Measurements from ENCODE around the gene CLASRP.
A peak's percentile ranks its signal among the peaks of the same experiment; 100 is the strongest.

CLASRP gene

GRCh38 chr19:45107621-45108150, 68.8 kb downstream of the CLASRP start:
- Histone ChIP-seq H3K79me2 (ENCODE audit: control insufficient read depth, low read length) (peaks cover 97% of the 10 kb centered on the region), H3K9me3 (ENCODE audit: control insufficient read depth, insufficient read depth, low read length) (no peaks in the 10 kb centered on the region), H3K4me2 (ENCODE audit: low read length) (peak overlapping the region; percentile 2), H3K36me3 (ENCODE audit: control insufficient read depth, low read length) (0 out of 2 replicates have a peak, but pooled peaks cover 3% of the 10 kb centered on the region), H4K20me1 (ENCODE audit: control insufficient read depth, insufficient read depth, low read depth, low read length) (peaks cover 34% of the 10 kb centered on the region), H3K4me3 (ENCODE audit: low read length) (no peak overlapping the region), H3K9me2 (replicated peaks; ENCODE audit: control insufficient read depth, low read length) (no peaks in the 10 kb centered on the region), H3F3A (ENCODE audit: control insufficient read depth, insufficient read depth) (no peaks in the 10 kb centered on the region), H3K27me3 (ENCODE audit: control insufficient read depth, low read length) (no peaks in the 10 kb centered on the region), H3K4me1 (ENCODE audit: control insufficient read depth, low read length) (peaks cover 62% of the 10 kb centered on the region), H3K27ac (ENCODE audit: low read depth, low read length) (no peak overlapping the region)
- no peak for TF ChIP-seq CTCF (IDR thresholded peaks at IDR 0.05; ENCODE audit: low read depth, low read length, poor library complexity, severe bottlenecking)
- no peak for TF ChIP-seq EZH2phosphoT487 (IDR thresholded peaks at IDR 0.05; ENCODE audit: borderline replicate concordance, low read length)

- TF ChIP-seq EZH2phosphoT487 (IDR thresholded peaks at IDR 0.05; ENCODE audit: borderline replicate concordance, low read length) (no peak), CTCF (IDR thresholded peaks at IDR 0.05; ENCODE audit: low read depth, low read length, poor library complexity, severe bottlenecking) (no peak)
- Histone ChIP-seq H3K27me3 (ENCODE audit: control insufficient read depth, low read length) (no peaks in the 10 kb centered on the region), H4K20me1 (ENCODE audit: control insufficient read depth, insufficient read depth, low read depth, low read length) (peaks cover 18% of the 10 kb centered on the region), H3F3A (ENCODE audit: control insufficient read depth, insufficient read depth) (no peaks in the 10 kb centered on the region), H3K4me2 (ENCODE audit: low read length) (no peak overlapping the region), H3K9me3 (ENCODE audit: control insufficient read depth, insufficient read depth, low read length) (no peaks in the 10 kb centered on the region), H3K79me2 (ENCODE audit: control insufficient read depth, low read length) (peaks cover 97% of the 10 kb centered on the region), H3K9me2 (replicated peaks; ENCODE audit: control insufficient read depth, low read length) (no peaks in the 10 kb centered on the region), H3K36me3 (ENCODE audit: control insufficient read depth, low read length) (0 out of 2 replicates have a peak, but pooled peaks cover 3% of the 10 kb centered on the region), H3K4me3 (ENCODE audit: low read length) (no peak overlapping the region), H3K4me1 (ENCODE audit: control insufficient read depth, low read length) (peaks cover 58% of the 10 kb centered on the region), H3K27ac (ENCODE audit: low read depth, low read length) (no peak overlapping the region)
These were observed 72.0 kb downstream of the CLASRP start for GRCh38 chr19:45110851-45111266.

GRCh38 chr19:45112111-45112827, 73.4 kb downstream of the CLASRP start:
- Histone ChIP-seq H3K9me3 (ENCODE audit: control insufficient read depth, insufficient read depth, low read length) (no peaks in the 10 kb centered on the region), H3K4me2 (ENCODE audit: low read length) (no peak overlapping the region), H4K20me1 (ENCODE audit: control insufficient read depth, insufficient read depth, low read depth, low read length) (peaks cover 18% of the 10 kb centered on the region), H3K79me2 (ENCODE audit: control insufficient read depth, low read length) (peaks cover 97% of the 10 kb centered on the region), H3K27me3 (ENCODE audit: control insufficient read depth, low read length) (no peaks in the 10 kb centered on the region), H3K27ac (ENCODE audit: low read depth, low read length) (no peak overlapping the region), H3K36me3 (ENCODE audit: control insufficient read depth, low read length) (0 out of 2 replicates have a peak, but pooled peaks cover 3% of the 10 kb centered on the region), H3K4me3 (ENCODE audit: low read length) (no peak overlapping the region), H3F3A (ENCODE audit: control insufficient read depth, insufficient read depth) (no peaks in the 10 kb centered on the region), H3K4me1 (ENCODE audit: control insufficient read depth, low read length) (peaks cover 63% of the 10 kb centered on the region), H3K9me2 (replicated peaks; ENCODE audit: control insufficient read depth, low read length) (no peaks in the 10 kb centered on the region)
- TF ChIP-seq EZH2phosphoT487 (IDR thresholded peaks at IDR 0.05; ENCODE audit: borderline replicate concordance, low read length) = no peak
- TF ChIP-seq CTCF (IDR thresholded peaks at IDR 0.05; ENCODE audit: low read depth, low read length, poor library complexity, severe bottlenecking) = peak; percentile 61
